ENCODE data around the gene ZDHHC20.

ZDHHC20 gene

GRCh38 chr13:21324803-21325202 is 134.3 kb downstream of the ZDHHC20 start:
- no peak for DNase-seq (ENCODE audit: low spot score)

DNA sequence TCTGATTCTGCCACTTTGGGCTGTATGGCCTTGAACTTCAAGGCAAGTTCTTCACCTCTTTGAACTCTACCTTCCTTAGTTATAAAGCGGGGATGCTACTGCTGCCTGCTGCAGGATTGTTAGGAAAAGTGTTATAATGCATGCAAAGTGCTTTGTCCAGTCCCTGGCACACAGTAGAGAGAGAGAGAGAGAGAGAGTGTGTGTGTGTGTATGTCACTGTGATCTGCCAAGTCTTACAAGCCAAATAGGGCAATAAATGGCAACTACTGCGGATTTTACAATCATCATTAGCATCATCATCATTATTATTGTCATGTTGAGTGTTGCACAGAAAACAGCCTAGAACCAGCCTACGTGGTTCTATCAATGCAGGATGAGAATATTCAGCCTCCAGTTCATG is 136.1 kb downstream of the ZDHHC20 start:
- DNase-seq (ENCODE audit: low spot score), result no peak

Data from CD4-positive, alpha-beta T cell treated with Interleukin-6 at 100 ng/mL for 8 hours (primary cell).